Endothelial cell of umbilical vein (primary cell): ENCODE data around the gene NES. TPM values are rescaled to one million over a fixed set of nuclear protein-coding genes. Genes with fewer than 3 reads are reported as not detected.

Source experiments
- BruUV-seq: library from RNA; stranded (reverse); fragments of 400-500 nt; replicated peaks from 2 replicates; lab custom pipeline; 2021; lab: Mats Ljungman, UMichigan
- CTCF ChIA-PET: fragments of 300-600, 350-600 bp; sonication (Branson Sonifier 250); formaldehyde crosslinking; loops from one replicate; lab custom pipeline; 2021; ENCODE audit warnings: antibody characterized with exemption, inconsistent platforms; lab: Charles Lee
- POLR2A ChIA-PET: fragments of 300-600, 350-600 bp; sonication (Branson Sonifier 250); formaldehyde crosslinking; loops from one replicate; lab custom pipeline; 2021; ENCODE audit warnings: antibody characterized with exemption, inconsistent platforms; lab: Charles Lee
- DNase-seq: peaks from one replicate; pipeline ENCODE4 v3.0.0-alpha.2; 2011; ENCODE audit warnings: low read depth, low spot score
- FAIRE-seq: peaks from 2 replicates; lab custom pipeline; 2011; peaks lifted over from hg19 to GRCh38; lab: Jason Lieb, UNC
- H2AFZ ChIP-seq: 2 replicates; pipeline ENCODE4 v1.6.0; 2012; ENCODE audit warnings: low read depth, low read length, control low read depth, inconsistent platforms
- H3K27ac ChIP-seq: 2 replicates; pipeline ENCODE4 v1.5.1; 2011; ENCODE audit warnings: low read depth, mild to moderate bottlenecking, control low read depth, low read length, moderate library complexity; ENCODE audit not compliant: insufficient read depth
- H3K27me3 ChIP-seq, 2 experiments: 2 replicates each; pipeline versions ENCODE4 v1.6.0 to v1.6.1; 2011; ENCODE audit warnings: low read length in 2 of 2, mixed read lengths in 1 of 2; ENCODE audit not compliant: control insufficient read depth in 2 of 2, insufficient read depth in 2 of 2
- H3K36me3 ChIP-seq, 2 experiments: 2 replicates in 1 of 2; 3 replicates in 1 of 2; pipeline ENCODE4 v1.5.1; 2011; ENCODE audit warnings: low read length in 2 of 2, mild to moderate bottlenecking in 1 of 2, moderate library complexity in 1 of 2; ENCODE audit not compliant: control insufficient read depth in 2 of 2, insufficient read depth in 2 of 2; ENCODE audit errors: extremely low read depth in 1 of 2
- H3K4me1 ChIP-seq: 3 replicates; pipeline ENCODE4 v1.5.1; 2011; ENCODE audit warnings: mild to moderate bottlenecking, low read length; ENCODE audit not compliant: control insufficient read depth, insufficient read depth; ENCODE audit errors: extremely low read depth
- H3K4me2 ChIP-seq: 2 replicates; pipeline ENCODE4 v1.6.1; 2011; ENCODE audit warnings: low read length, control low read depth, mixed read lengths; ENCODE audit not compliant: insufficient read depth
- H3K4me3 ChIP-seq, 3 experiments: fragments of 200-600 bp in 1 of 3; sonication (generic), shearing (Covaris generic) in 1 of 3; replicated peaks in 1 of 3; 2 replicates each; pipeline ENCODE4 v1.5.1; 2011 to 2016; ENCODE audit warnings: control low read depth in 3 of 3, low read length in 3 of 3, mild to moderate bottlenecking in 2 of 3, inconsistent platforms in 1 of 3, low read depth in 1 of 3, moderate library complexity in 1 of 3; ENCODE audit not compliant: insufficient read depth in 1 of 3
- H3K79me2 ChIP-seq: 2 replicates; pipeline ENCODE4 v1.6.0; 2012; ENCODE audit warnings: low read length, inconsistent platforms; ENCODE audit not compliant: control insufficient read depth, insufficient read depth
- H3K9ac ChIP-seq: replicated peaks from 2 replicates; pipeline ENCODE3; 2011; ENCODE audit warnings: low read length, control low read depth; ENCODE audit not compliant: insufficient read depth; ENCODE audit errors: extremely low read depth
- H3K9me1 ChIP-seq: replicated peaks from 3 replicates; pipeline ENCODE4 v1.6.0; 2011; ENCODE audit warnings: mild to moderate bottlenecking, low read length; ENCODE audit not compliant: control insufficient read depth, insufficient read depth; ENCODE audit errors: extremely low read depth
- H3K9me3 ChIP-seq: replicated peaks from 2 replicates; pipeline ENCODE4 v1.5.1; 2012; ENCODE audit warnings: low read length, inconsistent platforms; ENCODE audit not compliant: control insufficient read depth, insufficient read depth
- H4K20me1 ChIP-seq: replicated peaks from 2 replicates; pipeline ENCODE3; 2011; ENCODE audit warnings: mild to moderate bottlenecking, low read length; ENCODE audit not compliant: control insufficient read depth, insufficient read depth; ENCODE audit errors: extremely low read depth
- CTCF ChIP-seq, 2 donors: IDR thresholded peaks; 1 replicate in 1 of 2; 2 replicates in 1 of 2; pipeline ENCODE4 v1.5.1; 2011; ENCODE audit warnings: low read length in 2 of 2, mild to moderate bottlenecking in 2 of 2, moderate library complexity in 2 of 2, control low read depth in 1 of 2, inconsistent platforms in 1 of 2, low read depth in 1 of 2; ENCODE audit not compliant: insufficient read depth in 1 of 2; ENCODE audit errors: extremely low read depth in 1 of 2
- EZH2 ChIP-seq: IDR thresholded peaks from 2 replicates; pipeline ENCODE4 v1.6.1; 2012; ENCODE audit warnings: borderline replicate concordance, low read depth, mild to moderate bottlenecking, moderate library complexity, low read length, inconsistent platforms; ENCODE audit not compliant: severe bottlenecking
- FOS ChIP-seq: IDR thresholded peaks from 2 replicates; pipeline ENCODE4 v1.6.1; 2011; ENCODE audit warnings: mild to moderate bottlenecking, low read length, moderate library complexity, borderline replicate concordance; ENCODE audit not compliant: insufficient read depth
- GATA2 ChIP-seq: IDR thresholded peaks from 2 replicates; pipeline ENCODE4 v1.7.0; 2011; ENCODE audit warnings: low read depth, mild to moderate bottlenecking, moderate library complexity, mixed read lengths, low read length; ENCODE audit not compliant: insufficient read length, insufficient read depth
- JUN ChIP-seq: IDR thresholded peaks from 2 replicates; pipeline ENCODE4 v1.6.1; 2011; ENCODE audit warnings: borderline replicate concordance, low read depth; ENCODE audit not compliant: insufficient read length, insufficient read depth
- MYC ChIP-seq: IDR thresholded peaks from one replicate; pipeline ENCODE4 v1.6.1; 2011; ENCODE audit warnings: mild to moderate bottlenecking, low read depth, low read length
- POLR2A ChIP-seq: IDR thresholded peaks from 2 replicates; pipeline ENCODE4 v1.6.1; 2012; ENCODE audit warnings: low read depth, mild to moderate bottlenecking, control low read depth, low read length
- POLR2AphosphoS5 ChIP-seq: IDR thresholded peaks from 2 replicates; pipeline ENCODE4 v1.6.1; 2012; ENCODE audit warnings: low read depth, mild to moderate bottlenecking, control low read depth, low read length, moderate library complexity; ENCODE audit not compliant: insufficient read depth
- dilution Hi-C: fragments of 300-500 bp; cut with MboI; formaldehyde crosslinking; loops from one replicate; pipeline ENCODE4 v1.15.0; 2019; ENCODE audit warnings: low sequenced_read_pairs; ENCODE audit not compliant: extremely low pct_ligation_motif_present
- intact Hi-C: fragments of 100-400 bp; cut with micrococcal nuclease; formaldehyde crosslinking; loops from one replicate; pipeline ENCODE4 v1.10.0; 2022
- polyA plus RNA-seq, 4 experiments: library from polyadenylated mRNA; depleted of rRNA in 3 of 4; stranded (reverse) in 3 of 4; unstranded in 1 of 4; fragments of >200 nt; gene quantifications; 2 replicates each; pipeline versions ENCODE4 v1.2.1 to v1.2.3, GENCODE V29; 2011 to 2012; ENCODE audit warnings: missing spikeins in 1 of 4
- total RNA-seq: library from RNA; stranded (reverse); gene quantifications from 2 replicates; pipeline ENCODE4 v1.2.3, GENCODE V29; 2021
- TF ChIP-seq, protein P1 (sequence below): IDR thresholded peaks from 2 replicates; pipeline ENCODE4 v1.6.1; 2011; ENCODE audit not compliant: insufficient read depth, insufficient read length

NES gene
- total and polyA plus RNA-seq, 2 donors (not counting 3 experiments of a cell fraction or from before 2014, with no cell fraction given) = 19.4 to 274 TPM

- Histone ChIP-seq H3K27me3 (peaks cover 0 to 3% of the 10 kb centered on the region in 2 experiments), H3K27ac (no peak overlapping the region), H3K9me1 (no peaks in the 10 kb centered on the region), H3K9me3 (no peaks in the 10 kb centered on the region), H3K36me3 (no peaks in the 10 kb centered on the region), H2AFZ (no peak overlapping the region), H4K20me1 (no peaks in the 10 kb centered on the region), H3K4me3 (no peak overlapping the region), H3K4me2 (no peak overlapping the region), H3K9ac (no peak overlapping the region), H3K79me2 (no peaks in the 10 kb centered on the region), H3K4me1 (peaks cover 19% of the 10 kb centered on the region)
- dilution Hi-C loops = no loop called here
- BruUV-seq = no TSS peak
- TF ChIP-seq, protein P1, sequence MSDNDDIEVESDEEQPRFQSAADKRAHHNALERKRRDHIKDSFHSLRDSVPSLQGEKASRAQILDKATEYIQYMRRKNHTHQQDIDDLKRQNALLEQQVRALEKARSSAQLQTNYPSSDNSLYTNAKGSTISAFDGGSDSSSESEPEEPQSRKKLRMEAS = no peak
- TF ChIP-seq POLR2AphosphoS5 = no peak
- no peak for TF ChIP-seq POLR2A
- TF ChIP-seq JUN = no peak
- no peak for TF ChIP-seq MYC
- TF ChIP-seq EZH2 = no peak
- no peak for TF ChIP-seq FOS
- no peak for TF ChIP-seq GATA2
- no peak for TF ChIP-seq CTCF (IDR thresholded peaks at IDR 0.05; ENCODE audit: extremely low read depth in 1 of 2, insufficient read depth in 1 of 2, low read depth in 1 of 2, low read length in 2 of 2)
- FAIRE-seq = no peak
- no peak for DNase-seq
- intact Hi-C loops = no loop called here
- ChIA-PET POLR2A (interaction anchor here (0.8 kb wide), 1 partner anchor 15 kb away, joined by 3 read pairs; no protein-coding TSS in a partner anchor), CTCF (interaction anchor here (1.0 to 15.5 kb wide), 6 partner anchors 15 to 80 kb away, joined by 3 to 453 read pairs (median 14); partner anchors contain the start of gene NES)
Measured at GRCh38 chr1:156704166-156704711, 27.0 kb upstream of the NES start.
